Measurements from ENCODE around the gene LRFN5.

LRFN5 gene

GRCh38 chr14:41773536-41774279, 167.0 kb downstream of the LRFN5 start:
- DNase-seq (ENCODE audit: low read depth): no peak

DNA sequence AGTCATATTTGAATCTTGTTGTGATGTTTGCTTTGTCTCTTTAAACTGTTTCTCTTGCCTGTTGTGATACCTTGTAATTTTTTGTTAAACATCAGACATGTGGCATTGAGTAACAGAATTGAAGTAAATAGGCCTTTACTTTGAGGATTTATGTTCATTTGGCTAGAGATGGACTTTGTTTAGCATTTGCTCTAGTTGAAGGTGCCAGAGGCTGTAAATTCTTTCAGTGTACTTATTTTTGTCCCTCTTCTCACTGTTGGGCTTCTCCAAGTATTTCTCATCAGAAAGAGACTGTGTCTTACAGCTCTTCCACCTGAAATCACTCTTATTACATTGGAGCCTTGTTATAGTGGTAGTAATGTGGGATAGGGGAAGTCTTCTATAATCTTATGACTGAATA, 175.8 kb downstream of the LRFN5 start:
- no peak for DNase-seq (ENCODE audit: low read depth)

- DNase-seq (ENCODE audit: low read depth): no peak
Observed at GRCh38 chr14:41783403-41783802, 176.7 kb downstream of the LRFN5 start.

GRCh38 chr14:41785696-41786095, 179.0 kb downstream of the LRFN5 start:
- no peak for DNase-seq (ENCODE audit: low read depth)

- DNase-seq (ENCODE audit: low read depth): no peak
Observed at GRCh38 chr14:41799817-41800216, 193.1 kb downstream of the LRFN5 start.

- DNase-seq (ENCODE audit: low read depth): no peak
Observed at GRCh38 chr14:41805633-41806032, 199.0 kb downstream of the LRFN5 start.

DNA sequence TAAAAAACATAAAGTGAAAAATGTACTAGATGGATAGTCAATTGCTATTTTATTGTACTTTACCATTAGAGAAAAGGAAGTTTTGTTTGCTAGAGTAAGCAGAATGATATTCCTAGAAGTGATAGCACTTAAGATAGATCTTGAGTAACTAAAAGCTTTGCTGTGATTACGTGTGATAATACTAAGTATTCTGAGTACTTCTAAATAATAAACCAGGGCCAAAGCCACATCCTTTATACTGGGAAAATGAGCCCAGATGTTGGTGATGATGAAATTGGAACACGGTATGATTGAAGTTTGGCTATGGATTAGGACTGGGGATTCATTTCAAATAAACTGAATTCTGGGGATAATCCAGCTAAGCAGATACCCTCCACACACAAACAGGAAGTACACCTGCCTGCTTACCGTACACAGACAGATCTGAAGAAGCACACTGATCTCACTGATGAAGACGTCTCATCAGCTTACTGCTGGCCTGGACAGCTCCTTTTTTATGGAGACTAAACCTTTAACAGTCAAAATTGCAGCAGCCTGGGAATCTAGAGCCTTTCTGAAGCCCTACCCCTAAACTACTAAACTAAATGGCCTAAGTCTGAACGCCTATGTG, 199.8 kb downstream of the LRFN5 start:
- DNase-seq (ENCODE audit: low read depth): no peak

GRCh38 chr14:41810362-41810761, 203.7 kb downstream of the LRFN5 start:
- no peak for DNase-seq (ENCODE audit: low read depth)

DNA sequence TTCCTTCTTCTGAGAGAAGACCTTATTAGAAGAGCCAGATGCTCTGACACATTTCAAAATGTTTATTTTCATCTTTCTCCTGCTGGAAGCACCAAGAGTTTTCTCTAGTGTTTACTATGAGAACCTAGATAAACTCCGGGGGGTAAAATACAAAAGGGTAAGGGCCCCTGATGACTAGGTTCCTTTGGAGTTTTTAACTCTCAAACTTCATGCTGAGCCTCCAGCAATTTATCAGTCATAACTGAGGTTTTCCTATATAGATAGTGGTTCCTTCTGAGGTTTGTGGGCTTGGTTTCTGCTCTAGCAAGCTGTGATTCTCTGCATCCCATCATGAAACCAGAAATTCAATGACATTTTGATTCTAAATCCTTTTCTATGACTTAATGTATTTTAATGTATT, 210.9 kb downstream of the LRFN5 start:
- DNase-seq (ENCODE audit: low read depth): no peak

DNA sequence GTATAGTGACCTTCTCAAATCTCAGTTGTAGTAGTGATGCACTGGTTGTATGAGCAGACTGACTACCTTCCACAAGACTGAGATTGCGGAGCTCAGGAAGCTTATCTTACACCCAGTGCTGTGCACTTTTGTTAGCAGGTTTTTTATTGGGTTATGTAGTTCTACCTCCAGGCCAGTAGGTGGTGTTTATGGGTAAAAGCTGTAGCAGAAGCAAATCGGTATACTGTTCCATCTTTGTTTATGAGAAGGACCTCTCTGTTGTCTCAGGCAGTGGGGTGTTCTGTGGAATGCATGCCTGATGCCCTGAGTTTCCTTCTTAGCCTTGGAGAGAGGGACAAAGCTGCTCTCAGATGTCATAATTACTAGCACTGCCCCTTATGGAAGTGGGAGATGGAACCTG, 217.8 kb downstream of the LRFN5 start:
- no peak for DNase-seq (ENCODE audit: low read depth)

DNA sequence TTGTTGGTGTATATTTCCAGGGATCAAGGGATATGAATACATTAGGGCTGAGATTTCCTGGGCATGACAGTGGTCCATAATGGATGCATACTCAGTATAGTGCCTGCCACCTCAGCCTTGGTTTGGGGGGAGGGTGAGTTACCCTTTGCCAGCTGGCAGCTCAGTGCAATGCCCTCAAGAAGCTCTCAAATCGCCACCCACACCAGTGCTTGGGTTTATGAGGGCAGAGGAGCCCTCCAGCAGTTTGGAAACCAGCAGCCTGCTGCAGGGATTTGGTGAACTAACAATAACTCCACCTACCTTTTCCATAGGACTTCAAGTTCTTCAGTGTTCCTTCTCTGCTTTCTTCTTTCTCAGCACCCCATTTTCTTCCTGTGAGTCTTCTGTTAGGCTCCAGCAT, 218.9 kb downstream of the LRFN5 start:
- no peak for DNase-seq (ENCODE audit: low read depth)

GRCh38 chr14:41830714-41831406, 224.2 kb downstream of the LRFN5 start:
- peak; percentile 13 for DNase-seq (ENCODE audit: low read depth)

DNA sequence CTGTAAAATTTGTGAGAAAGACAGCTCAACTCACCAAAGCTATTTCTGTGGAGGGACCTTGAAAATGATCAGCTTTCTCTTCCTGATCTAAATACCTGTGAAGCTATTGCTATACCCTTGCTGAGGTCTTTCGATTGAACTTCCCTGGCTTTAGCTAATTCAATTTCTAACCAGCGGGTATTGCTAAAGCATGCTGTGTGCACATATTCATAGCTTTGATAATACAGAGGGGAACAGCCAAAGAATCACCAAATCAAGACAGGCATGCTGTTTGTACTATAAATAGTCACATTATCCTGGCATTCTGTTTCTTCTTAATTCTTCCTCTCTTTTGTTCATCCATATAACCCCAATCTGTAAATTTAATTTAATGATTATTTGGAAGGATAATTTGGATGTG, 233.0 kb downstream of the LRFN5 start:
- no peak for DNase-seq (ENCODE audit: low read depth)

DNA sequence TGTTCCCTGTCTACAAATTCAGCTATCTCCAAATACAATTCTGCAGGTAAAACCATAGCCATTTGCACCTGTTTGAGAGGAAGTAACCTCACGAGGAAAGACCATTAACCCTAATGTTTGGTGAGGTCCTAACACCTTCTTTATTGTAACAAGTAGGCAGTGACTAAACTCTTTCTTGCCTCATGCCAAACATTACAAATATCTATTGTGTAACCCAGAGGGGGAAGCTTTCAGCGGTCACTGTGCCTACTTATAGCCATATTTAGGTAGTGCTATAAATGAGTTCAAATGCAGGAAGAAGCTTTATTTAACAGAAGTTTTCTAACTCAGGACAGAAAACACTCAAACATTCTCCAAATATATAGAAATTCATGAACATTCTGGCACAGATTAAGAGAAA, 252.7 kb downstream of the LRFN5 start:
- no peak for DNase-seq (ENCODE audit: low read depth)

- no peak for DNase-seq (ENCODE audit: low read depth)
Observed at GRCh38 chr14:41860586-41860985, 253.9 kb downstream of the LRFN5 start.

GRCh38 chr14:41865894-41866293, 259.2 kb downstream of the LRFN5 start:
- no peak for DNase-seq (ENCODE audit: low read depth)

DNA sequence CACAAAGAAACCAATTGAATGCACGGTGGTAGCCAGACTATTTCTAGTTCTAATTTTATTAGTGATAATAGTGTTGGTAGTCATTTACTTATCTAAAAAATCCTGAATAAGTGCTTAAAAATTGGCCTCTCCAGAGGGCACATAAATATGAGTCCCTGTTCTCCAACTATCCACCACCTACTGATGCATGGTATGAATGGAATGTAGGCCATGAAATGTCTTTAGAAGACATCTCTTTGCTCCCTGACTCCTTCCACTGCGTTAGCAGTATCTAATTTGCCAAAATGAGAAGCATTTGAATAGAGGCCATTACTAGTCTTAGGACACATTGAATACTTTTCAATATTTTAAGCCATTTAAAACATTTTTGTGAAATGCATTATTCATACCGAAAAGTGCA, 261.7 kb downstream of the LRFN5 start:
- no peak for DNase-seq (ENCODE audit: low read depth)

DNA sequence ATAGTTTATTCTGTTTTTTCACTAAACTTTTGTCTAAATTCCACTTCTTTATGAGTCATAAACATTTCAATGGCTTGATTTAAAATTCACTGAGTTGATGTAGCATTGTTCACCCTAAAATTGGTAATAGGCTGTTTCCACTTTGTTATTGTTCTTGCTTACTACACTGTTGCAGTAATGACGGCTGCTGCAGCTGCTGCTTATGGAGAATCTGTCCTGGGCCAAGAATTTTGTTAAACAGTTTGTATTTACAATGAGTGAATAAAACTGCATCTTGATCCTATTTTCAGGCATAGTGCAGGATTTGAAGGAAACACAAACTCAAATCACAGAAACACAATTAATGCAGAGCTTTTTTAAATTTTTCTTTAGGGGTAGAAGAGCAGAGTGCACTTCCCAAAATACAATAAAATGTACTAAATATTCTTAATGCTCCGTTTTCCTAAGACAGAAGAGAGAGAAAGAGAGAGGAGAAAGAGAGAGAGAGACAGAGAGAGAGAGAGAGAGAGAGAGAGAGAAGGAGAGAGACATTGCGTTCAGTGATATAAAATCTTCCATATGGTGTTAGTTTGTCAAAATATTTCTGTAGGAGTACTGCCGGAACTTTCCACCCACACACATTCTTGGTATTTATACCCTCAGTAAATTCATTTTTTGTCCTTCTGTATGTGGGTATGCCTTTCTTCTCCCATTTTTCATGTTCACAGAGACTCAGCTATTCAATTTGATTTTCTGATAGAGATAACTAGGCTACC, 266.4 kb downstream of the LRFN5 start:
- DNase-seq (ENCODE audit: low read depth): no peak

- peak; percentile 53 for DNase-seq (ENCODE audit: low read depth)
Observed at GRCh38 chr14:41873686-41874317, 267.1 kb downstream of the LRFN5 start.

GRCh38 chr14:41875116-41875515, 268.4 kb downstream of the LRFN5 start:
- no peak for DNase-seq (ENCODE audit: low read depth)

DNA sequence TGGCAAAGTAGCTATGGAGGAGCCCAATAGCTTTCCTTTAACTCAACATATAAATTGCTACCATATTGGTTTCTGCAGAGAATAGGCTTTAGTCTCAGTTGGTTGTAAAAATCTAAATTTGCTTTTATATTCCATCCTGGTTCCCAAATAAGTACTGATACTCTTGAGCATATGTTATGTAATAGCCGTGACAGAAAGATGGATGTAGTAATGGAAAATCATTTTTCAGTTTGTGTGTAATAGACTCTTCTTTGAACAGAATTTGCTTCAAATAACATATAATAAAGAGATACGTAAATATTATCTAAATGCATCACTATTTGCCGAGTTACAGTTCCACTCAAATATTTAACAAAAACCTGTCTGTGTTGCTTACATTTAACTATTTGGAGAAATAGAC, 271.6 kb downstream of the LRFN5 start:
- DNase-seq (ENCODE audit: low read depth): no peak

DNA sequence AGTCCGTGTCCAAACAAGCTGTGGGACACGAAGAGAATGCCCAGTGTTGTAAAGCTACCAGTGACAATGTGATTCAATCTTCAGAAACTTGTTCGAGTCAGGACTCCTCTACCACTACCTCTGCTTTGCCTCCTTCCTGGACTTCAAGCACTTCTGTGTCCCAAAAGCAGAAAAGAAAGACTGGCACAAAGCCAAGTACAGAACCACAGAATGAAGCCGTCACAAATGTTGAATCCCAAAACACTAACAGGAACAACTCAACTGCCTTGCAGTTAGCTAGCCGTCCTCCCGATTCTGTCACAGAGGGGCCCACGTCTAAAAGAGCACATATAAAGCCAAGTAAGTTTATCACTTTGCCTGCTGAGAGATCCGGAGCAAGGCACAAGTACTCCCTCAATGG, 284.9 kb downstream of the LRFN5 start:
- DNase-seq (ENCODE audit: low read depth): no peak
